Small intestine (tissue), 7 donors: ENCODE measurements around the gene NOL3. TPM values are rescaled to one million over a fixed set of nuclear protein-coding genes. Genes with fewer than 3 reads are reported as not detected.
A peak's percentile ranks its signal among the peaks of the same experiment; 100 is the strongest.

Experiments used
- DNase-seq, 2 donors: peaks; one replicate each; pipeline versions ENCODE4 v3.0.0 to v3.0.0-alpha.2; 2013
- FAIRE-seq: peaks from 2 replicates; lab custom pipeline; 2012; peaks lifted over from hg19 to GRCh38; lab: Jason Lieb, UNC
- H3K27ac ChIP-seq, 3 donors: one replicate each; pipeline ENCODE4 v1.5.1; 2013; ENCODE audit warnings: low read length in 2 of 3, mild to moderate bottlenecking in 2 of 3, control low read depth in 1 of 3, inconsistent platforms in 1 of 3, low read depth in 1 of 3, moderate library complexity in 1 of 3
- H3K27me3 ChIP-seq, 3 donors: one replicate each; pipeline ENCODE4 v1.6.1; 2013; ENCODE audit warnings: low read length in 3 of 3, inconsistent platforms in 1 of 3; ENCODE audit not compliant: control insufficient read depth in 3 of 3, insufficient read depth in 3 of 3
- H3K36me3 ChIP-seq, 3 donors: one replicate each; pipeline ENCODE4 v1.6.1; 2013; ENCODE audit warnings: low read length in 3 of 3, inconsistent platforms in 1 of 3, low read depth in 1 of 3, mild to moderate bottlenecking in 1 of 3, moderate library complexity in 1 of 3; ENCODE audit not compliant: control insufficient read depth in 3 of 3, insufficient read depth in 2 of 3
- H3K4me1 ChIP-seq, 3 donors: one replicate each; pipeline ENCODE4 v1.6.1; 2013; ENCODE audit warnings: low read length in 2 of 3, inconsistent platforms in 1 of 3, low read depth in 1 of 3, mild to moderate bottlenecking in 1 of 3, moderate library complexity in 1 of 3; ENCODE audit not compliant: control insufficient read depth in 3 of 3, insufficient read depth in 2 of 3
- H3K4me3 ChIP-seq, 3 donors: one replicate each; pipeline ENCODE4 v1.5.1; 2013; ENCODE audit warnings: low read length in 3 of 3, control low read depth in 1 of 3, inconsistent platforms in 1 of 3, low read depth in 1 of 3, mild to moderate bottlenecking in 1 of 3, moderate library complexity in 1 of 3
- H3K9me3 ChIP-seq, 2 donors: one replicate each; pipeline ENCODE4 v1.6.1; 2013; ENCODE audit warnings: low read depth in 1 of 2, low read length in 1 of 2; ENCODE audit not compliant: control insufficient read depth in 2 of 2, insufficient read depth in 1 of 2
- WGBS, 3 donors: extraction: QIAGEN DNeasy Blood & Tissue Kit; methylation state at CpG; one replicate each; pipeline ENCODE4 v1.1.7; 2013; 5-methylcytosine and 5-hydroxymethylcytosine counted together
- polyA plus RNA-seq, 4 donors: library from polyadenylated mRNA; stranded (reverse) in 3 of 4; unstranded in 1 of 4; fragments of 200-250 nt in 3 of 4; fragments of 120-200 nt in 1 of 4; gene quantifications; one replicate each; pipeline versions ENCODE4 v1.2.1 to v1.2.3, GENCODE V29; 2013
- donor health status: healthy with polysubstance abuse.
- donor health status: control.
- donor health status: control.
- donor health status: Bipolar disorder and iron deficiency.
- donor health status: healthy.

The NOL3 gene
- polyA plus RNA-seq, 4 donors: 4.5 to 17.1 (median 9.5) TPM

- Histone ChIP-seq H3K9me3 (no peaks in the 10 kb centered on the region), H3K27ac (peak overlapping the region in 1 of 3 donors; percentile 80), H3K27me3 (peaks cover 0 to 98% (median 2%) of the 10 kb centered on the region in 3 donors), H3K4me1 (peaks cover 0 to 44% (median 9%) of the 10 kb centered on the region in 3 donors), H3K36me3 (no peaks in the 10 kb centered on the region), H3K4me3 (peak overlapping the region in 2 of 3 donors; percentile 20 to 31)
- WGBS, 3 donors: 40 to 54% (median 43%) methylated on average over 14 of the region's 14 CpGs
- FAIRE-seq: no peak
- DNase-seq: no peak
Measured at GRCh38 chr16:67170949-67171649, 761 bp downstream of the NOL3 start.

- Histone ChIP-seq H3K27ac (peak overlapping the region in 2 of 3 donors; percentile 83 to 93), H3K9me3 (no peaks in the 10 kb centered on the region), H3K27me3 (peaks cover 0 to 89% (median 0%) of the 10 kb centered on the region in 3 donors), H3K4me3 (no peak overlapping the region), H3K36me3 (peaks cover 0 to 4% (median 0%) of the 10 kb centered on the region in 3 donors), H3K4me1 (peaks cover 0 to 42% (median 9%) of the 10 kb centered on the region in 3 donors)
- FAIRE-seq (no peak), DNase-seq (no peak)
- WGBS, 3 donors: 71 to 93% (median 89%) methylated on average over 1 of the region's 1 CpG
Measured at GRCh38 chr16:67173323-67173722, 3.0 kb downstream of the NOL3 start.

GRCh38 chr16:67173808-67174705, 3.7 kb downstream of the NOL3 start:
- no peak for FAIRE-seq

GRCh38 chr16:67174706-67175231, 4.4 kb downstream of the NOL3 start:
- peaks cover 0 to 4% (median 0%) of the 10 kb centered on the region in 3 donors for H3K36me3 ChIP-seq
- 40 to 59% (median 52%) methylated on average over 31 of the region's 31 CpGs for WGBS, 3 donors
- H3K4me1 ChIP-seq: peaks cover 4 to 41% (median 6%) of the 10 kb centered on the region in 3 donors
- DNase-seq (no peak), FAIRE-seq (no peak)
- H3K9me3 ChIP-seq: no peaks in the 10 kb centered on the region
- peak overlapping the region in 2 of 3 donors; percentile 11 to 30 for H3K4me3 ChIP-seq
- peaks cover 0 to 74% (median 0%) of the 10 kb centered on the region in 3 donors for H3K27me3 ChIP-seq
- peak overlapping the region in 2 of 3 donors; percentile 57 to 93 for H3K27ac ChIP-seq

More at GRCh38 chr16:67173808-67174705, 3.7 kb downstream of the NOL3 start:
- no peaks in the 10 kb centered on the region for H3K9me3 ChIP-seq
- peaks cover 0 to 4% (median 0%) of the 10 kb centered on the region in 3 donors for H3K36me3 ChIP-seq
- WGBS, 3 donors: 1 to 2% (median 1%) methylated on average over 62 to 71 of the region's 71 CpGs
- DNase-seq: peak; percentile 93 to 95
- peaks cover 0 to 81% (median 0%) of the 10 kb centered on the region in 3 donors for H3K27me3 ChIP-seq
- peak overlapping the region in 2 of 3 donors; percentile 83 to 93 for H3K27ac ChIP-seq
- H3K4me3 ChIP-seq: peak overlapping the region in 2 of 3 donors; percentile 30 to 32
- H3K4me1 ChIP-seq: peaks cover 4 to 48% (median 9%) of the 10 kb centered on the region in 3 donors

- no peak for FAIRE-seq
- no peaks in the 10 kb centered on the region for H3K9me3 ChIP-seq
- H3K4me3 ChIP-seq: no peak overlapping the region
- H3K27ac ChIP-seq: no peak overlapping the region
- 90 to 93% (median 90%) methylated on average over 12 of the region's 12 CpGs for WGBS, 3 donors
- H3K27me3 ChIP-seq: peaks cover 0 to 56% (median 0%) of the 10 kb centered on the region in 3 donors
- H3K4me1 ChIP-seq: peaks cover 3 to 27% (median 4%) of the 10 kb centered on the region in 3 donors
- H3K36me3 ChIP-seq: peaks cover 0 to 8% (median 0%) of the 10 kb centered on the region in 3 donors
- DNase-seq: no peak
Measured at GRCh38 chr16:67176662-67177061, 6.3 kb downstream of the NOL3 start.

GRCh38 chr16:67177743-67178699, 7.7 kb downstream of the NOL3 start:
- Histone ChIP-seq H3K27me3 (peaks cover 0 to 42% (median 0%) of the 10 kb centered on the region in 3 donors), H3K4me3 (peak overlapping the region in 2 of 3 donors; percentile 25 to 48), H3K36me3 (peaks cover 0 to 8% (median 0%) of the 10 kb centered on the region in 3 donors), H3K4me1 (peaks cover 3 to 30% (median 4%) of the 10 kb centered on the region in 3 donors), H3K27ac (peak overlapping the region in 2 of 3 donors; percentile 30 to 66), H3K9me3 (no peaks in the 10 kb centered on the region)
- 2 to 5% (median 4%) methylated on average over 49 to 73 of the region's 73 CpGs for WGBS, 3 donors
- FAIRE-seq: no peak
- peak; percentile 90 to 92 for DNase-seq

GRCh38 chr16:67179421-67180080, 9.2 kb downstream of the NOL3 start:
- DNase-seq: no peak
- H3K4me3 ChIP-seq: no peak overlapping the region
- no peak for FAIRE-seq
- peaks cover 0 to 31% (median 0%) of the 10 kb centered on the region in 3 donors for H3K27me3 ChIP-seq
- no peak overlapping the region for H3K27ac ChIP-seq
- peaks cover 0 to 8% (median 0%) of the 10 kb centered on the region in 3 donors for H3K36me3 ChIP-seq
- WGBS, 3 donors: 86 to 89% (median 87%) methylated on average over 13 of the region's 13 CpGs
- H3K4me1 ChIP-seq: peaks cover 0 to 23% (median 4%) of the 10 kb centered on the region in 3 donors
- H3K9me3 ChIP-seq: no peaks in the 10 kb centered on the region
